Testis (tissue), 3 donors: ENCODE measurements around the gene PLCL2. TPM values are rescaled to one million over a fixed set of nuclear protein-coding genes. Genes with fewer than 3 reads are reported as not detected.

Experiments used
- DNase-seq: peaks from one replicate; pipeline ENCODE4 v3.0.0-alpha.2; 2019
- H3K27ac ChIP-seq, 2 donors: fragments of 200-600 bp; sonication (generic); one replicate each; pipeline ENCODE4 v1.5.1; 2019
- H3K27me3 ChIP-seq: fragments of 200-600 bp; sonication (generic); one replicate; pipeline ENCODE4 v1.5.1; 2019
- H3K36me3 ChIP-seq: fragments of 200-600 bp; sonication (generic); one replicate; pipeline ENCODE4 v1.5.1; 2017; ENCODE audit warnings: low read depth; ENCODE audit errors: missing control alignments
- H3K4me1 ChIP-seq: fragments of 200-600 bp; sonication (generic); one replicate; pipeline ENCODE4 v1.5.1; 2019
- H3K4me3 ChIP-seq, 2 donors: fragments of 200-600 bp; sonication (generic); one replicate each; pipeline ENCODE4 v1.5.1; 2017 to 2019
- H3K9me3 ChIP-seq: fragments of 200-600 bp; sonication (generic); one replicate; pipeline ENCODE4 v1.5.1; 2017
- POLR2A ChIP-seq: fragments of 450-650 bp; IDR thresholded peaks from one replicate; pipeline ENCODE4 v1.6.1; 2017; ENCODE audit warnings: antibody characterized with exemption, mild to moderate bottlenecking, moderate library complexity
- WGBS, 2 donors: methylation state at CpG; one replicate each; pipeline ENCODE4 v1.1.5; 2018; 5-methylcytosine and 5-hydroxymethylcytosine counted together
- intact Hi-C: fragments of 100-400 bp; cut with DNase I; formaldehyde crosslinking; loops from one replicate; pipeline ENCODE4 v1.15.1; 2023; ENCODE audit warnings: low total_unique reads
- polyA plus RNA-seq: library from polyadenylated mRNA; stranded (reverse); fragments of 350-450 nt; fragmentation: Illumina TruSeq; extraction: RNeasy Lipid Tissue Mini Kit (QIAGEN cat#74804); gene quantifications from one replicate; pipeline ENCODE4 v1.2.3, GENCODE V29; 2014; ENCODE audit warnings: low read depth, low replicate concordance; ENCODE audit not compliant: insufficient read depth
- total RNA-seq, 2 donors: library from RNA; depleted of rRNA; stranded (reverse); fragments of >200 nt; gene quantifications; one replicate each; pipeline ENCODE4 v1.2.3, GENCODE V29; 2016
- TF ChIP-seq, protein P1 (sequence below), 3 experiments: fragments of 450-650 bp in 2 of 3; fragments of 200-600 bp in 1 of 3; sonication (generic) in 1 of 3; IDR thresholded peaks; one replicate each; pipeline ENCODE4 v1.5.1; 2016 to 2019; ENCODE audit warnings: antibody characterized with exemption in 3 of 3, mild to moderate bottlenecking in 2 of 3, moderate library complexity in 1 of 3

PLCL2 gene
- total and polyA plus RNA-seq, 3 donors from 2014 or later, result 10.7 to 23.0 (median 15.0) TPM

DNA sequence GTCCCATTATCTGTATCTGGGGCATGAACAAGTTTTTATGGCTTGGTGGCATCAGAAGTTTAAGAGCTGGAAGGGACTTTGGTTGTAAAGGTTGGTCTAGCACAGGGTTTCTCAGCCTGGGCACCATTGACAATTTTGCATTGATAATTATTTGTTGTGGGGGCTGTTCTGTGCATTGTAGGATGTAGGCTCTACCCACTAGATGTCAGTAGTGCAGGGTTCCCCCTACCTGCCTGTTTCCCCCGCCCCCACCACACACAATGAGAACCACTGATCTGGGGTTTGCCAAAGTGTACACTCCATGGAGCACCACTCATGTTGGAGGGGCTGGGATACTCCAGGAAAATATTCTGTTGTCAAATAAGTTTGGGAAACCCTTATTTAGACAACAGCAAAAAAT lies 42.7 kb downstream of the PLCL2 start:
- WGBS, 2 donors, result 95% methylated on average over 1 of the region's 1 CpG; no CpG with 5 or more reads in 1 of the 2 donors
- intact Hi-C loops, result no loop called here
- no peak overlapping the region for H3K4me3 ChIP-seq
- H3K9me3 ChIP-seq, result no peaks in the 10 kb centered on the region
- no peak overlapping the region for H3K27ac ChIP-seq
- peaks cover 13% of the 10 kb centered on the region for H3K4me1 ChIP-seq
- no peaks in the 10 kb centered on the region for H3K36me3 ChIP-seq
- TF ChIP-seq, protein P1, sequence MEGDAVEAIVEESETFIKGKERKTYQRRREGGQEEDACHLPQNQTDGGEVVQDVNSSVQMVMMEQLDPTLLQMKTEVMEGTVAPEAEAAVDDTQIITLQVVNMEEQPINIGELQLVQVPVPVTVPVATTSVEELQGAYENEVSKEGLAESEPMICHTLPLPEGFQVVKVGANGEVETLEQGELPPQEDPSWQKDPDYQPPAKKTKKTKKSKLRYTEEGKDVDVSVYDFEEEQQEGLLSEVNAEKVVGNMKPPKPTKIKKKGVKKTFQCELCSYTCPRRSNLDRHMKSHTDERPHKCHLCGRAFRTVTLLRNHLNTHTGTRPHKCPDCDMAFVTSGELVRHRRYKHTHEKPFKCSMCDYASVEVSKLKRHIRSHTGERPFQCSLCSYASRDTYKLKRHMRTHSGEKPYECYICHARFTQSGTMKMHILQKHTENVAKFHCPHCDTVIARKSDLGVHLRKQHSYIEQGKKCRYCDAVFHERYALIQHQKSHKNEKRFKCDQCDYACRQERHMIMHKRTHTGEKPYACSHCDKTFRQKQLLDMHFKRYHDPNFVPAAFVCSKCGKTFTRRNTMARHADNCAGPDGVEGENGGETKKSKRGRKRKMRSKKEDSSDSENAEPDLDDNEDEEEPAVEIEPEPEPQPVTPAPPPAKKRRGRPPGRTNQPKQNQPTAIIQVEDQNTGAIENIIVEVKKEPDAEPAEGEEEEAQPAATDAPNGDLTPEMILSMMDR (IDR thresholded peaks at IDR 0.05), result no peak
- no peak for TF ChIP-seq POLR2A
- no peaks in the 10 kb centered on the region for H3K27me3 ChIP-seq
- no peak for DNase-seq

DNA sequence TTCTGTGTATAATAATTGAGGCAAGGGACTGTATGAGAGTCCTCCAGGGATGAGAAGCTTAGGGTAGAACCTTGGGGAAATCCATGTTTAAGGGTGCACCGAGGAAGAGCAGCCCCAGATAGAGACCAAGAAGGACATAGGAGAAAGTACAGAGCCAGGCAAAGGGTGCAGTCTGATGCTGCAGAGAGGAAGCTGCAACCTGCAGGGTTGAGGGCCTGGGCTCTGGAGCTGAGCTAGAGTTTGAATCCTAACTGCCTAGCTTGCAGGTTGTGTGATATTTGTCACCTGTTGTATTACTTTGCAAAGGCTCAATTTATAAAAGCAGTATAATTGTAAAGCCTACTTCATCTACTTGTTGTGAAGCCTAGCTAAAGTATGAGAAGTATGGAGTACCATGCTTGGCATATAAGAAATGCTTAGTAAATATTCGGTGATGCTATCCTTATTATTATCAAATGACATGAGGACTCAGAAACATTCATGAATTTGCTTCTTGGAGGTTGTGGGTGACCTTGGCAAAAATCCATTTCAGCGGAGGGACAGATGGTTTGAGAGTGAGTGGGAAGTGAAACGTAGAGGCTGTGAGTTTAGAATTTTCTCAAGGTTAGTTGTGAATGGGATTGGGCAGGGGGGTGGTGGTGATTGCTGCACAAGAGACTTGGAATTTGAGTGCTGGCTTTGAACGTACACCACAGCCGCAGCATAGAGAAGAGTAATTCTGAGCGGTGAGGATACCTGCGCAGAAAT lies 43.8 kb downstream of the PLCL2 start:
- H3K36me3 ChIP-seq, result no peaks in the 10 kb centered on the region
- no peak for DNase-seq

DNA sequence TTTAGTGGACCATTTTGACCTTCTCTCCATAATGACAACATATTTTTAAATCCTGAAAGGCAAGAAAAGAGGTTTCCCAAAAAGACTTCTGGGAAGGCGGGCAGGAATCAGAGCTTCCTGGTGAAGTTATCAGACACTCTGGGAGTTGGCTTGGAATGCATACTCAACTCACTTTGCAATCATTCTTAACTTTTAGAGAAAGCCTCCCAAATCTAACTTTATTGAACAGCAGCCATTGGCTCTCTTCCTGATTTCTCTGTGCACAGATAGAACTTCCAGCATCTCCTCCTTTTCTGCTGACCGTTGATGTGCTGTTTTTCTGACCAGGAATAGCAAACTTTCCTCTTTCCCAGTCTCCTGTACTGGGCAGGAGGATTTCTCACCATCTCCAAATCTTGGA lies 44.6 kb downstream of the PLCL2 start:
- no peak overlapping the region for H3K27ac ChIP-seq
- no peaks in the 10 kb centered on the region for H3K27me3 ChIP-seq
- H3K4me1 ChIP-seq, result peaks cover 22% of the 10 kb centered on the region
- H3K9me3 ChIP-seq, result no peaks in the 10 kb centered on the region
- intact Hi-C loops, result no loop called here
- TF ChIP-seq POLR2A, result no peak
- TF ChIP-seq, protein P1 (IDR thresholded peaks at IDR 0.05), result no peak
- H3K36me3 ChIP-seq, result no peaks in the 10 kb centered on the region
- H3K4me3 ChIP-seq, result no peak overlapping the region
- peak; percentile 25 for DNase-seq
- 32 to 52% methylated on average over 2 of the region's 2 CpGs for whole genome bisulfite sequencing, 2 donors

More for the DNA sequence above, 43.8 kb downstream of the PLCL2 start:
- H3K4me3 ChIP-seq, result no peak overlapping the region
- H3K9me3 ChIP-seq, result no peaks in the 10 kb centered on the region
- intact Hi-C loops, result no loop called here
- TF ChIP-seq POLR2A, result no peak
- TF ChIP-seq, protein P1 (IDR thresholded peaks at IDR 0.05), result no peak
- H3K4me1 ChIP-seq, result peaks cover 17% of the 10 kb centered on the region
- no peak overlapping the region for H3K27ac ChIP-seq
- WGBS, 2 donors, result 24 to 47% methylated on average over 4 to 5 of the region's 8 CpGs
- H3K27me3 ChIP-seq, result no peaks in the 10 kb centered on the region

DNA sequence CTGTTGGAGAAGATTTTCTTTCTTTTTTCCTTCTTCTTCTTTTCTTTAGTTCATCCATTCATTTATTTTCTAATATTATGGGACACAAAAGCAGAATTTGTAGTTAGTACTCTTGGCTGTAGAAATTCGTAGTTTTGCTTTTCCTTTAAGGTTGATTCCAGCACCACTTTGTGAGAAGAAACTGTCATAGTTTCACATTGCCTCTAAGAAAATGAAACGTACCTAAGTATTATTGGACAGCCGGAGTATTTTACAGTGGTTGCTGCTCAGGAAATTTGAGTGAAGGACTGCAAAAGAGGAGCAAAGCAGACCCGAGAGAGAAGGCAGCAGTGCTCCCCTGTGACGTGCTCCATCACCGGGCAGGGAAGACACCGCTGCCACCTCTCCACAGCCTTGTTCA lies 48.1 kb downstream of the PLCL2 start:
- 62 to 66% methylated on average over 7 of the region's 7 CpGs for WGBS, 2 donors
- Histone ChIP-seq H3K9me3 (no peaks in the 10 kb centered on the region), H3K4me3 (no peak overlapping the region)

More for the DNA sequence above, 48.1 kb downstream of the PLCL2 start:
- DNase-seq, result no peak
- Histone ChIP-seq H3K27ac (peak overlapping the region in 1 of 2 donors; percentile 2), H3K36me3 (no peaks in the 10 kb centered on the region), H3K4me1 (peaks cover 26% of the 10 kb centered on the region), H3K27me3 (no peaks in the 10 kb centered on the region)
- TF ChIP-seq, protein P1 (IDR thresholded peaks at IDR 0.05), result no peak
- TF ChIP-seq POLR2A, result no peak
- intact Hi-C loops, result no loop called here
